ENCODE data around the gene CDCA3. TPM values are rescaled to one million over a fixed set of nuclear protein-coding genes. Genes with fewer than 3 reads are reported as not detected.
A peak's percentile ranks its signal among the peaks of the same experiment; 100 is the strongest.

CDCA3 gene
- total RNA-seq, 4 donors from 2014 or later = 5.9 to 20.0 (median 12.8) TPM

DNA sequence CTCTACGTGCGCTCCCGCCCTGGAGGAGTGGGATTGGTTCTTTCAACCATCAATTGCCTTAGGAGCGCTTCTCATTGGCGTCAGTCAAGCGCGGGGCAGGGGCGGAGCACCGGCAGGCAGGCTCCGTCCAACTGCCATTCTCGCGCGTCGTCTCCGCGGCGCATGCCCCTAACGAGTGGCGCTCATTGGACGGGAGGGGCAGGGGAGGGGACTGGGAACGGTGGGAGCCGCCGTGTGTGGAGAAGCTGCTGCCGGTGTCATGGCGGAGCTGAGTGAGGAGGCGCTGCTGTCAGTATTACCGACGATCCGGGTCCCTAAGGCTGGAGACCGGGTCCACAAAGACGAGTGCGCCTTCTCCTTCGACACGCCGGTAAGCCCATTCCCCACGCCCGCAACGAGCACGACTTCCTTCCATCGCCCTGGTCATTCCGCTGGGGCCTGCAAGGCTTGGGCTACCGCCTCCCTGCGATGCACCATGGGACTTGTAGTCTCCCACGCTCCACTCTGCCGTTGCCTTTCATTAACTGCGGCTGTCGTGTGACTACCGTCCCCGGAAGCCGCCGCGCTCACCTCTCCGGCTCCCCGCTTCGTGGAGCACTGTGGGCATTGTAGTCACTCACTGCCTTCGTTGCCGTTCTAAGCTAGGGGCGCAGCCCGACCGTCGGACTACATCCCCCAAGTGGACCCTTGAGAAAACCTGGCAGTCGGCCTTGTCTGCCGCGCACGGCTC lies 1.0 kb upstream of the CDCA3 start, which contains the start of gene USP5:
TSS of gene USP5 (plus strand) at position 230 of the 730 bp plus-strand sequence. CDS start at position 260, 30 bp downstream.
- Histone ChIP-seq H3K27me3 (no peaks in the 10 kb centered on the region), H3K36me3 (peaks cover 14 to 45% (median 16%) of the 10 kb centered on the region in 3 donors), H3K4me3 (peak within 1 kb of the TSS; percentile 58 to 86 (median 71)), H3K27ac (peak within 1 kb of the TSS; percentile 92 to 99 (median 97)), H3K4me1 (peaks cover 11 to 29% (median 24%) of the 10 kb centered on the region in 3 donors), H3K9me3 (no peaks in the 10 kb centered on the region)
- peak; percentile 99 for DNase-seq
- 0% methylated on average over 10 to 14 of the region's 65 CpGs for WGBS, 2 donors
- TF ChIP-seq, protein P1, sequence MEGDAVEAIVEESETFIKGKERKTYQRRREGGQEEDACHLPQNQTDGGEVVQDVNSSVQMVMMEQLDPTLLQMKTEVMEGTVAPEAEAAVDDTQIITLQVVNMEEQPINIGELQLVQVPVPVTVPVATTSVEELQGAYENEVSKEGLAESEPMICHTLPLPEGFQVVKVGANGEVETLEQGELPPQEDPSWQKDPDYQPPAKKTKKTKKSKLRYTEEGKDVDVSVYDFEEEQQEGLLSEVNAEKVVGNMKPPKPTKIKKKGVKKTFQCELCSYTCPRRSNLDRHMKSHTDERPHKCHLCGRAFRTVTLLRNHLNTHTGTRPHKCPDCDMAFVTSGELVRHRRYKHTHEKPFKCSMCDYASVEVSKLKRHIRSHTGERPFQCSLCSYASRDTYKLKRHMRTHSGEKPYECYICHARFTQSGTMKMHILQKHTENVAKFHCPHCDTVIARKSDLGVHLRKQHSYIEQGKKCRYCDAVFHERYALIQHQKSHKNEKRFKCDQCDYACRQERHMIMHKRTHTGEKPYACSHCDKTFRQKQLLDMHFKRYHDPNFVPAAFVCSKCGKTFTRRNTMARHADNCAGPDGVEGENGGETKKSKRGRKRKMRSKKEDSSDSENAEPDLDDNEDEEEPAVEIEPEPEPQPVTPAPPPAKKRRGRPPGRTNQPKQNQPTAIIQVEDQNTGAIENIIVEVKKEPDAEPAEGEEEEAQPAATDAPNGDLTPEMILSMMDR (IDR thresholded peaks at IDR 0.05) = peak in 2 of 6 experiments; percentile 25 to 40
- peak in 3 of 4 donors; percentile 40 to 68 (median 57) for TF ChIP-seq POLR2A (IDR thresholded peaks at IDR 0.05)
- intact Hi-C loops (cut with DNase I) = no loop called here

DNA sequence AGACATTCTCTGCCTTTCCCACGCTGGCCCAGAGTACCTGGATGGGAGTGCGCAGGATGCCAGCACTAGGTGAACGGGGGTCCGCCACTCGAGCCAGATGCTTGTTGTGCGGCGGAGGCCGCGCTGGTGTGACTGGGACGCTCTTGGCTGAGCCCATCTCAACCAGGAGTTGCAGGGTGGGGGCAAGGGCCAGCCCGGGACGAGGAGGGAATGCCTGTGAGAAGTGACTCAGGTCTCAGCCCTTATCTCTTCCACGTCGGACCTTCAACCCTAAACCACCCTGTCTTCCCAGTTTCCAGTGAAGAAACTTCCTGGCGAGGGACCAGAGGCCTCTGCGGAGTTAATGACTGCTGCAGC lies 312 bp downstream of the CDCA3 start:
- Histone ChIP-seq H3K27me3 (no peaks in the 10 kb centered on the region), H3K27ac (peak overlapping the region; percentile 92 to 99 (median 97)), H3K4me3 (peak overlapping the region; percentile 58 to 86 (median 71)), H3K9me3 (no peaks in the 10 kb centered on the region), H3K36me3 (peaks cover 2 to 45% (median 4%) of the 10 kb centered on the region in 3 donors), H3K4me1 (peaks cover 11 to 29% (median 24%) of the 10 kb centered on the region in 3 donors)
- no peak for DNase-seq
- TF ChIP-seq POLR2A (IDR thresholded peaks at IDR 0.05) = no peak
- TF ChIP-seq, protein P1 (IDR thresholded peaks at IDR 0.05) = no peak
- 0 to 29% methylated on average over 4 to 14 of the region's 16 CpGs for WGBS, 2 donors
- intact Hi-C loops (cut with DNase I) = no loop called here

DNA sequence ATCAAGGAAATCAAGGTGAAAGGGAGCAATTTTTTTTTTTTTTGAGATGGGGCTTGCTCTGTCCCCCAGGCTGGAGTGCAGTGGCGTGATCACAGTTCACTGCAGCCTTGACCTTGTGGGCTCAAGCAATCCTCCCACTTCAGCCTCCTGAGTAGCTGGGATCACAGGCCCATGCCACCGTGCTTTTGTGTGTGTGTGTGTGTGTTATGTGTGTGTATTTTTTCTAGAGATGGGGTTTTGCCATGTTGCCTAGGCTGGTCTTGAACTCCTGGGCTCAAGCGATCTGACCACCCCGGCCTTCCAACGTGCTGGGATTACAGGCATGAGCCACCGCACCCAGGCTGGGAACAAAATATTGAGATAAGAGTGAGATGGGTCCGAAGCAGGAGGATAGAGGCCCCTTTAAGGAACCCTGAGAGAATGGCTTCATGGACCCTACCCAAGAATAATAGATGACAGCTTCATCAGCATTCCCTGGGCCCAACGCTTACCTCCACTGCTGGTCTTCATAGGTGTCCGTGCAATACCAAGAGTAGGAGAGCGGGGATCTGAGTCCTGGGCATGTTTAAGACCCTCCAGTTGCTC lies 1.0 kb downstream of the CDCA3 start:
- Histone ChIP-seq H3K27ac (peak overlapping the region in 1 of 4 donors; percentile 99), H3K4me3 (peak overlapping the region in 3 of 4 donors; percentile 58 to 86 (median 83)), H3K36me3 (peaks cover 0 to 45% (median 0%) of the 10 kb centered on the region in 3 donors), H3K9me3 (no peaks in the 10 kb centered on the region), H3K4me1 (peaks cover 11 to 29% (median 24%) of the 10 kb centered on the region in 3 donors), H3K27me3 (no peaks in the 10 kb centered on the region)
- 71 to 82% methylated on average over 6 to 10 of the region's 10 CpGs for WGBS, 2 donors
- intact Hi-C loops (cut with DNase I) = no loop called here
- no peak for DNase-seq
- no peak for TF ChIP-seq POLR2A (IDR thresholded peaks at IDR 0.05)
- TF ChIP-seq, protein P1 (IDR thresholded peaks at IDR 0.05) = no peak

DNA sequence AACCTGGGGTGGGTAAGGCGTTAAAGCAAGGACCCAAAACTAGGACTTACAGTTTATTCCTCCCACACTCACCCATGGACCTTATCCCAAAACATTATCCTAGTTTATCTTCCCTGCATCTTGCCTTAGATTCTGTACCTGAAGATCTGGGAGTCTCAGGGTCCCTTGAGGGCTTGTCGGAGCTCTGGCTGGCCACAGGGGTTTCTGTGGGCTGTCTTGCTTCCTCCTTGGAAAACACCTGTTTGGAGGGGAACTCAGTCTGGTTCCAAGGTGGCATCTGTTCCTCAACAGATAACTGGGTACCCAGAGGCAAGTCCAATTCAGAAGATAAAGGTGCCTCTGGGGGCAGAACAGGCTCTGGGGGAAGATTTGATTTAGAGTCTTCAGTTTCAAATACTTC lies 1.7 kb downstream of the CDCA3 start:
- Histone ChIP-seq H3K4me3 (no peak overlapping the region), H3K36me3 (peaks cover 0 to 43% (median 0%) of the 10 kb centered on the region in 3 donors), H3K27me3 (no peaks in the 10 kb centered on the region), H3K27ac (no peak overlapping the region), H3K9me3 (no peaks in the 10 kb centered on the region), H3K4me1 (peaks cover 11 to 29% (median 24%) of the 10 kb centered on the region in 3 donors)
- no peak for TF ChIP-seq POLR2A (IDR thresholded peaks at IDR 0.05)
- TF ChIP-seq, protein P1 (IDR thresholded peaks at IDR 0.05) = no peak
- 92 to 100% methylated on average over 1 to 2 of the region's 2 CpGs for WGBS, 2 donors
- no peak for DNase-seq
- intact Hi-C loops (cut with DNase I) = no loop called here

DNA sequence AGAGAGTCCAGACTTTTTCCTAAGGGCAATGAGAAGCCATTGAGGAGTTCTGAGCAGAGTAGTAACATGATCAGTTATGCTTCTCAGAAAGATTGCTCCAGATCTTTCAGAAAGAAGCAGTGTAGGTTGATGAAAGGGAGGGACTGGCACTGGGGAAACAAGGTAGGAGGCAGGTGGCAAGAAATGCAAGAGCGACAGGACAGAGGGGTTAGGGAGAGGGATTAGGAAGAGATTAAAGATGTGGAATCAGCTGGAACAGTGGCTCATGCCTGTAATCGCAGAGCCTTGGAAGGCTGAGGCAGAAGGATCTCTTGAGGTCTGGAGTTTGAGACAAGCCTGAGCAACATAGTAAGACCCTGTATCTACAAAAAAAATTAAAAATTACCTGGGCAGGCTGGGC lies 3.4 kb downstream of the CDCA3 start:
- TF ChIP-seq POLR2A (IDR thresholded peaks at IDR 0.05) = no peak
- TF ChIP-seq, protein P1 (IDR thresholded peaks at IDR 0.05) = no peak
- no peak overlapping the region for H3K4me3 ChIP-seq
- intact Hi-C loops (cut with DNase I) = no loop called here
- H3K9me3 ChIP-seq = no peaks in the 10 kb centered on the region
- H3K27me3 ChIP-seq = no peaks in the 10 kb centered on the region
- WGBS, 2 donors = 87 to 90% methylated on average over 2 of the region's 2 CpGs
- H3K27ac ChIP-seq = no peak overlapping the region
- H3K4me1 ChIP-seq = peaks cover 11 to 14% (median 11%) of the 10 kb centered on the region in 3 donors
- peaks cover 0 to 43% (median 0%) of the 10 kb centered on the region in 3 donors for H3K36me3 ChIP-seq
- no peak for DNase-seq

Measured in esophagus squamous epithelium (tissue), 5 donors.